OCI-LY3 (cell line): ENCODE measurements around the gene PRSS56.

Source experiments
- H2AFZ ChIP-seq: fragments of 200-600, 300-600 bp; shearing (Covaris generic); 2 replicates; pipeline ENCODE4 v1.6.0; 2014; ENCODE audit warnings: antibody characterized with exemption, low read depth, low read length
- H3K27ac ChIP-seq: fragments of 200-600, 300-600 bp; sonication (generic); 2 replicates; pipeline ENCODE4 v1.5.1; 2014; ENCODE audit warnings: mild to moderate bottlenecking, low read length, moderate library complexity, mixed read lengths
- H3K27me3 ChIP-seq: fragments of 200-600, 300-600 bp; sonication (generic); 2 replicates; pipeline ENCODE4 v1.6.1; 2014; ENCODE audit warnings: low read depth, low read length, mixed read lengths
- H3K36me3 ChIP-seq: fragments of 200-600, 300-600 bp; sonication (generic); replicated peaks from 2 replicates; pipeline ENCODE3; 2014; ENCODE audit warnings: low read depth, low read length, mixed read lengths
- H3K4me1 ChIP-seq: fragments of 300-600, 200-600 bp; sonication (generic); 2 replicates; pipeline ENCODE4 v1.6.1; 2014; ENCODE audit warnings: low read length, mixed read lengths
- H3K4me2 ChIP-seq: fragments of 200-600, 300-600 bp; sonication (generic); 2 replicates; pipeline ENCODE4 v1.6.1; 2014; ENCODE audit warnings: low read length, mixed read lengths
- H3K4me3 ChIP-seq: fragments of 300-600, 200-600 bp; sonication (generic); 2 replicates; pipeline ENCODE4 v1.5.1; 2014; ENCODE audit warnings: antibody characterized with exemption, mild to moderate bottlenecking, low read length, moderate library complexity
- H3K79me2 ChIP-seq: fragments of 300-600, 200-600 bp; shearing (Covaris generic); 2 replicates; pipeline ENCODE4 v1.6.1; 2014; ENCODE audit warnings: mild to moderate bottlenecking, low read length, mixed read lengths
- H3K9ac ChIP-seq: fragments of 300-600, 200-600 bp; shearing (Covaris generic); 2 replicates; pipeline ENCODE4 v1.6.0; 2014; ENCODE audit warnings: mild to moderate bottlenecking, low read length, moderate library complexity
- H3K9me3 ChIP-seq: fragments of 200-600, 300-600 bp; shearing (Covaris generic); 2 replicates; pipeline ENCODE4 v1.6.1; 2014; ENCODE audit warnings: low read length, mixed read lengths; ENCODE audit not compliant: insufficient read depth
- H4K20me1 ChIP-seq: fragments of 200-600, 300-600 bp; sonication (generic); 2 replicates; pipeline ENCODE4 v1.6.1; 2016; ENCODE audit warnings: low read length, mixed read lengths; ENCODE audit not compliant: insufficient read depth
- CTCF ChIP-seq: fragments of 200-600, 300-600 bp; sonication (generic); IDR thresholded peaks from 2 replicates; pipeline ENCODE4 v1.5.1; 2014; ENCODE audit warnings: antibody characterized with exemption, low read length, low read depth
- EZH2phosphoT487 ChIP-seq: fragments of 200-600 bp; shearing (Covaris generic); IDR thresholded peaks from 2 replicates; pipeline ENCODE4 v1.6.1; 2018; ENCODE audit warnings: antibody characterized with exemption, mixed run types, low read depth

PRSS56 gene

DNA sequence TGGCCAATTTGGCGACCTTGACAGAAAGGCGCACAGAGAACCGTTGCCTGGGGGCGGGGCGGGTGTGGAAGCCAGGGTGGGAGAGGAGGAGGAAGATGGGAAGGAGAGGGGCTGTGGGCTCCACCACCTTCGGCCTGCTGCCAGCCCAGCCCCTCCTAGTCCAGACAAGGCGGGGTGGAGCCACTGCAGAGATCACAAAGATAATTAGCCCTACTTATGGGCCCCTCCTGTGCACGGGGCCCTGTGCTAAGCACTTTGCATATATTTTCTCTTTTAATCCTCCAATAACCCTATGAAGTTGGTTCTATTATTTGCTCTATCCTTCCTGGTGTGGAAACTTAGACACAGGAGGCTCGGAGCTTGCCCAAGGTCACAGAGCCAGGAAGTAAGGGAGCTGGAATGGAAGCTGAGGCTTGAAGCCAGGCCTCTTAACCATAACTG is 18.8 kb upstream of the PRSS56 start:
- H3K9ac ChIP-seq = no peak overlapping the region
- H3K27me3 ChIP-seq = no peaks in the 10 kb centered on the region
- H3K27ac ChIP-seq = no peak overlapping the region

DNA sequence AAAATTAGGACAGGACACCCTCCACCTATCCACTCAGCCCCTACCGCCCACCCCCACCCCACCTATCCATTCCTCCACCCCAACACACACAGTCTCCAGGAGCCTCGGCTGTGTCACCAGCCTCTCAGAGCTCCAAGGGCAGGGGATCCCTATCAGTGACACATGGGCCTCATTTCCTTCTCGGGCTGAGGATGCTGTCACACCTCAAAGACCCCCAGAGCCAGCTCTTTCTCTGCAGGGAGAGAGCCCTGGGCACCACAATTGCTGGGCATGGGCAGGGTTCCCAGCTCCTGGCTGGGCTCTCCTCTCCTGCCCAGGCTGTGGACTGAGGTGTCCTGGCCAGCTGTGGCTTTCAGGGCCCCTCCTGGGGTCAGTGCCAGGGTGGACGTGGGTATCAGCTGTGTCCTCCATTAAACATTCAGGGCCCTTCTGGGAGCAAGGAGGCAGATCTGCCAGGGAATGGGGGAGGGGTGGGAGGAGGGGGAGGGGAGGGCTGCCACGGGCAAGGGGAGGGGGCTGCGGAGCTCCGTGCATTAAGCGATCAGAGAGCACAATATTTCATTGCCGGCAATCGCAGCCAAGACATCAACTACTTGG is 18.3 kb upstream of the PRSS56 start:
- Histone ChIP-seq H2AFZ (no peak overlapping the region), H3K4me3 (no peak overlapping the region), H3K4me1 (no peaks in the 10 kb centered on the region), H3K36me3 (no peaks in the 10 kb centered on the region), H3K27ac (no peak overlapping the region), H4K20me1 (no peaks in the 10 kb centered on the region), H3K9me3 (no peaks in the 10 kb centered on the region), H3K27me3 (no peaks in the 10 kb centered on the region), H3K9ac (no peak overlapping the region), H3K79me2 (no peaks in the 10 kb centered on the region), H3K4me2 (no peak overlapping the region)
- TF ChIP-seq EZH2phosphoT487 (no peak), CTCF (no peak)

More for the DNA sequence above, 18.8 kb upstream of the PRSS56 start:
- H3K4me2 ChIP-seq = no peak overlapping the region
- H3K4me3 ChIP-seq = no peak overlapping the region
- H3K36me3 ChIP-seq = no peaks in the 10 kb centered on the region
- no peak overlapping the region for H2AFZ ChIP-seq
- H4K20me1 ChIP-seq = no peaks in the 10 kb centered on the region
- no peaks in the 10 kb centered on the region for H3K79me2 ChIP-seq
- TF ChIP-seq EZH2phosphoT487 = no peak
- TF ChIP-seq CTCF = no peak
- H3K9me3 ChIP-seq = no peaks in the 10 kb centered on the region
- H3K4me1 ChIP-seq = no peaks in the 10 kb centered on the region

DNA sequence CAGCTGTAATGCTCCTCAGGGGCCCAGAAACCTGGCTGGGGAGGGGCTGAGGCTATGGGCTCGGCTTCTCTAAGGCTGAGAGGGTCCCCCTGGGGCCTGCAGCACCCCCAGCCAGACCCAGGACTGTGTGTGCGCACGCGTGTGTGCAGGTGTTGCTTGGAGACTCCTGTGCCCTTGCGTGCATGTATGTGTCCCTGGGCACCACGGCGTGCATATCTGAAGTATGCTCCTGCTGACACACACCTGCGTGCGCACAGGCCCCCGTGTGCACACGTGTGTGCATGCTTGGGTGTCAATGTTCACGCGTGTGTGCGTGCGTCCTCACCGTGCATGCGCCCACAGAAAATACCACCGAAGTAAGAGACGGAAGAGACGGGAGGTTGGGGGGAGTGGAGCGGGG is 17.7 kb upstream of the PRSS56 start:
- no peak for TF ChIP-seq EZH2phosphoT487
- TF ChIP-seq CTCF = no peak
- Histone ChIP-seq H3K4me2 (no peak overlapping the region), H3K27me3 (no peaks in the 10 kb centered on the region), H3K79me2 (no peaks in the 10 kb centered on the region), H3K36me3 (no peaks in the 10 kb centered on the region), H4K20me1 (no peaks in the 10 kb centered on the region), H3K4me1 (no peaks in the 10 kb centered on the region), H2AFZ (no peak overlapping the region), H3K4me3 (no peak overlapping the region), H3K27ac (no peak overlapping the region), H3K9me3 (no peaks in the 10 kb centered on the region), H3K9ac (no peak overlapping the region)

DNA sequence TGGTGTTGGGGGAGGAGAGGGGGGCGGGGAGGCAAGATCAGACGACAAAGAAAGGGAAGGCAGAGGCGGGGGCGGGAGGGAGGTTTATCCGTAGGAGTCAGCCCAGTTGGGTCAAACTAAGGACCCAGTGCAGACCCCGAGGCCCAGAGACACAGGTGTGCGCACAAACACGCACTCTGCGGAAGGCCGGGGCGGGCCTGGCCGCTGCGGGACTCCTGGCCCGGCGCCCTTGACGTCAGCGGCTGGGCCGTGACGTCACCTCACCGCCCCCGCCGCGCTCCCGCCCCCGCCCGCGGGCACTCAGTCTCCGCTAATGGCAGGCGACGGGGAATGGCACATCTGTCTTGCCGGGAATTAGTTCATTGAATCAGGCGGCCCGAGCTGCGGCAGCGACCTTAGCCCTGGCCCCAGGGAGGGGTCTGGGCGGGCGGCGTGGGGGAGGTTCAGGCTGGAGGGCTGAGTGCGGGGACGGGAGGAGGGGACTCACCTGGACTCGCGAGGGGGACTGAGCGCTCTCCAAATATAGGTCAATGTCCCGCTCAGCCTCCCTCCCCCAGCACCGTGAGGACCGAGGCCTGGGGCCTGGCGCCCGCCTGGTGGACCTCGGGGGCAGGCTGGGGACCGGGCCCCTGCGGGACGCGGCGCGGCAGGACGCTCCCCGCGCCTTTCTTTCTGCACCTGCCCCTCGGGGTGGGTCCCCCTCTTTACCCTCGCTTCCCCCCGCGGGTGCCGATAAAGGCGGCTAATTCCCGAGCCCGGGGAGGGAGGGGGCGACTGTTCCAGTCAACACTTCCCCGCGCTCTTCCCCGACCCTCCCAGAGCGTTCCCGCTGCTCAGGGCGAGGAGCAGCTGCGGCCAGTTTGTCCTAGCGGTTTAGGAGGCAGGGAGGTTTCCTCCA is 17.0 kb upstream of the PRSS56 start:
- Histone ChIP-seq H2AFZ (no peak overlapping the region), H3K9me3 (no peaks in the 10 kb centered on the region), H3K4me1 (no peaks in the 10 kb centered on the region), H3K79me2 (no peaks in the 10 kb centered on the region), H4K20me1 (no peaks in the 10 kb centered on the region), H3K4me3 (no peak overlapping the region), H3K36me3 (no peaks in the 10 kb centered on the region), H3K4me2 (no peak overlapping the region), H3K27me3 (no peaks in the 10 kb centered on the region), H3K9ac (no peak overlapping the region), H3K27ac (no peak overlapping the region)
- TF ChIP-seq CTCF (no peak), EZH2phosphoT487 (no peak)
